HG02642 (cell line): ENCODE results near the gene POLR2J3.
"Not testable (repeated sequence)": the region's sequence is repeated elsewhere in the genome, so short reads cannot be mapped to it uniquely, and the experiment has no call there.

Experiments used
- ATAC-seq: cut with Tn5 transposase; IDR thresholded peaks from one replicate; pipeline ENCODE4 v1.9.1; 2021; ENCODE audit warnings: mild to moderate bottlenecking; ENCODE audit not compliant: unreplicated experiment, poor library complexity

POLR2J3 gene

GRCh38 chr7:102589857-102590256 lies 17.5 kb upstream of the POLR2J3 start:
- ATAC-seq: peak; percentile 58

GRCh38 chr7:102583495-102583894 lies 11.1 kb upstream of the POLR2J3 start:
- ATAC-seq: not testable (repeated sequence)

GRCh38 chr7:102581722-102582121 lies 9.3 kb upstream of the POLR2J3 start:
- not testable (repeated sequence) for ATAC-seq

- not testable (repeated sequence) for ATAC-seq
These were observed 6.1 kb upstream of the POLR2J3 start for GRCh38 chr7:102578486-102578885.

GRCh38 chr7:102577315-102578240 lies 5.2 kb upstream of the POLR2J3 start:
- ATAC-seq: not testable (repeated sequence)

GRCh38 chr7:102576363-102576762 lies 4.0 kb upstream of the POLR2J3 start:
- not testable (repeated sequence) for ATAC-seq

GRCh38 chr7:102574607-102575006 lies 2.2 kb upstream of the POLR2J3 start:
- ATAC-seq: not testable (repeated sequence)

GRCh38 chr7:102568620-102569019 lies 3.8 kb downstream of the POLR2J3 start:
- not testable (repeated sequence) for ATAC-seq

- not testable (repeated sequence) for ATAC-seq
These were observed 21.5 kb downstream of the POLR2J3 start, which contains the start of gene SPDYE2 for GRCh38 chr7:102550808-102551422. Gene SPDYE2, plus strand, starts transcription at chr7:102551226. Its CDS starts 2,030 bp downstream, at chr7:102553256.

- ATAC-seq: peak; percentile 66
These were observed 26.0 kb downstream of the POLR2J3 start for GRCh38 chr7:102546353-102546752.

- not testable (repeated sequence) for ATAC-seq
These were observed 27.1 kb downstream of the POLR2J3 start for GRCh38 chr7:102545288-102545687.

- ATAC-seq: not testable (repeated sequence)
These were observed 28.0 kb downstream of the POLR2J3 start for GRCh38 chr7:102544372-102544771.

- ATAC-seq: not testable (repeated sequence)
These were observed 28.8 kb downstream of the POLR2J3 start, which contains the start of gene UPK3BL2 for GRCh38 chr7:102543596-102543995. Gene UPK3BL2, minus strand, starts transcription at chr7:102543696. Its CDS starts 60 bp downstream, at chr7:102543636.

GRCh38 chr7:102542771-102543170 lies 29.6 kb downstream of the POLR2J3 start:
- ATAC-seq: not testable (repeated sequence)

- ATAC-seq: not testable (repeated sequence)
These were observed 30.3 kb downstream of the POLR2J3 start for GRCh38 chr7:102542083-102542482.

GRCh38 chr7:102540604-102541003 lies 31.8 kb downstream of the POLR2J3 start:
- not testable (repeated sequence) for ATAC-seq

- ATAC-seq: not testable (repeated sequence)
These were observed 37.2 kb downstream of the POLR2J3 start for GRCh38 chr7:102535062-102535615.

GRCh38 chr7:102532127-102532526 lies 40.3 kb downstream of the POLR2J3 start:
- ATAC-seq: not testable (repeated sequence)

- not testable (repeated sequence) for ATAC-seq
These were observed 40.8 kb downstream of the POLR2J3 start for GRCh38 chr7:102531583-102531982.
